Hepatocyte (in vitro differentiated cells): ENCODE data around the gene TIE1. TPM values are rescaled to one million over a fixed set of nuclear protein-coding genes. Genes with fewer than 3 reads are reported as not detected.

Source experiments
- DNase-seq: peaks from one replicate; pipeline ENCODE4 v3.0.0-alpha.2; 2016; ENCODE audit warnings: low spot score
- H2AFZ ChIP-seq: fragments of 200-600 bp; sonication (generic); 2 replicates; pipeline ENCODE4 v1.6.0; 2016; ENCODE audit warnings: antibody characterized with exemption, mild to moderate bottlenecking
- H3K27ac ChIP-seq: fragments of 200-600 bp; sonication (generic); 2 replicates; pipeline ENCODE4 v1.5.1; 2016; ENCODE audit warnings: mild to moderate bottlenecking
- H3K27me3 ChIP-seq: fragments of 200-600 bp; sonication (generic); 2 replicates; pipeline ENCODE4 v1.6.1; 2016
- H3K36me3 ChIP-seq: fragments of 200-600 bp; sonication (generic); replicated peaks from 2 replicates; pipeline ENCODE4 v1.5.1; 2016; ENCODE audit warnings: low read depth; ENCODE audit not compliant: insufficient read depth
- H3K4me1 ChIP-seq: fragments of 200-600 bp; sonication (generic); 2 replicates; pipeline ENCODE4 v1.5.1; 2016; ENCODE audit warnings: mild to moderate bottlenecking, moderate library complexity; ENCODE audit not compliant: insufficient read depth
- H3K4me2 ChIP-seq: fragments of 200-600 bp; sonication (generic); 2 replicates; pipeline ENCODE4 v1.6.0; 2016
- H3K4me3 ChIP-seq: fragments of 200-600 bp; sonication (generic); 2 replicates; pipeline ENCODE4 v1.5.1; 2016; ENCODE audit warnings: mild to moderate bottlenecking
- H3K79me2 ChIP-seq: fragments of 200-600 bp; sonication (generic); 2 replicates; pipeline ENCODE4 v1.6.0; 2017; ENCODE audit warnings: mild to moderate bottlenecking
- H3K9me2 ChIP-seq: fragments of 200-600 bp; sonication (generic); replicated peaks from 2 replicates; pipeline ENCODE4 v1.6.0; 2017; ENCODE audit warnings: mild to moderate bottlenecking; ENCODE audit not compliant: insufficient read depth
- H3K9me3 ChIP-seq: fragments of 200-600 bp; sonication (generic); 2 replicates; pipeline ENCODE4 v1.5.1; 2016; ENCODE audit warnings: low read depth, mild to moderate bottlenecking
- H4K20me1 ChIP-seq: fragments of 200-600 bp; sonication (generic); 2 replicates; pipeline ENCODE4 v1.6.0; 2016; ENCODE audit warnings: mild to moderate bottlenecking; ENCODE audit not compliant: insufficient read depth, poor library complexity, severe bottlenecking
- CTCF ChIP-seq: fragments of 200-600 bp; sonication (generic); IDR thresholded peaks from 2 replicates; pipeline ENCODE4 v1.5.1; 2016; ENCODE audit warnings: antibody characterized with exemption, mild to moderate bottlenecking; ENCODE audit not compliant: poor library complexity
- EZH2 ChIP-seq: fragments of 200-600 bp; sonication (generic); IDR thresholded peaks from 2 replicates; pipeline ENCODE4 v1.6.1; 2016; ENCODE audit warnings: antibody characterized with exemption, mild to moderate bottlenecking, borderline replicate concordance
- EZH2phosphoT487 ChIP-seq: fragments of 200-600 bp; sonication (generic); IDR thresholded peaks from one replicate; pipeline ENCODE4 v1.6.1; 2018; ENCODE audit warnings: antibody characterized with exemption, mild to moderate bottlenecking, low read depth, moderate library complexity; ENCODE audit not compliant: unreplicated experiment, severe bottlenecking
- WGBS: methylation state at CpG from one replicate; pipeline ENCODE4 v1.1.6; 2016; ENCODE audit warnings: low lambda C conversion rate; ENCODE audit errors: missing lambda C conversion rate; 5-methylcytosine and 5-hydroxymethylcytosine counted together
- polyA plus RNA-seq: library from polyadenylated mRNA; unstranded; fragments of >200 nt; fragmentation: Nextera tagmentation; extraction: Ambion mirVana; gene quantifications from 2 replicates; pipeline ENCODE4 v1.2.1, GENCODE V29; 2016
- total RNA-seq: library from RNA; depleted of rRNA; stranded (reverse); fragments of >200 nt; gene quantifications from 2 replicates; pipeline ENCODE4 v1.2.3, GENCODE V29; 2014

TIE1 gene
- total and polyA plus RNA-seq, 2 experiments from 2014 or later = 0.33 to 1.2 TPM

DNA sequence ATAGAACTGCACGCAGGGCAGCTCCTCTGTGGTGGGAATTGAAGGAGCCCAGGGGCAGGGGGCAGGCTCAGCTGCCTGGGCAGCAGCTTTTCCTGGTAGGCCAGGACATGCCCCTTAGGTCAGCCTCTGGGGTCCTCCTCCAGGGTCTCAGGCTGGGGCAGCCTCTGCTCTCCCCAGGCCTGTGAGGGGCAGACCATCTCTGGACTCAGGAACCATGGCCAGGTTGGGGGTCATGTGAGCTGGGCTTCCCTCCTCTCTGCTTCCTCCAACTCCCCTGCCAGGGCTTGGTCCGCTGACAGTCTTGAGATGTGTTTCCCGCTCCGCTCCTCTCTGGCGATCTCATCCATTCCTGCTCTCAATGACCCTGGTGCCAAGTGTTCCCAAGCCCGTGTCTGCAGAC is 21.1 kb upstream of the TIE1 start:
- H3K4me2 ChIP-seq = no peak overlapping the region
- 100% methylated on average over 6 of the region's 6 CpGs for WGBS
- peaks cover 15% of the 10 kb centered on the region for H3K4me1 ChIP-seq
- no peaks in the 10 kb centered on the region for H3K9me3 ChIP-seq
- no peak overlapping the region for H3K4me3 ChIP-seq
- H2AFZ ChIP-seq = no peak overlapping the region
- H4K20me1 ChIP-seq = no peaks in the 10 kb centered on the region
- H3K27me3 ChIP-seq = no peaks in the 10 kb centered on the region
- H3K36me3 ChIP-seq = no peaks in the 10 kb centered on the region
- no peak for DNase-seq
- peaks cover 24% of the 10 kb centered on the region for H3K79me2 ChIP-seq
- H3K27ac ChIP-seq = no peak overlapping the region
- TF ChIP-seq EZH2 (no peak), CTCF (no peak), EZH2phosphoT487 (no peak)
- no peaks in the 10 kb centered on the region for H3K9me2 ChIP-seq

DNA sequence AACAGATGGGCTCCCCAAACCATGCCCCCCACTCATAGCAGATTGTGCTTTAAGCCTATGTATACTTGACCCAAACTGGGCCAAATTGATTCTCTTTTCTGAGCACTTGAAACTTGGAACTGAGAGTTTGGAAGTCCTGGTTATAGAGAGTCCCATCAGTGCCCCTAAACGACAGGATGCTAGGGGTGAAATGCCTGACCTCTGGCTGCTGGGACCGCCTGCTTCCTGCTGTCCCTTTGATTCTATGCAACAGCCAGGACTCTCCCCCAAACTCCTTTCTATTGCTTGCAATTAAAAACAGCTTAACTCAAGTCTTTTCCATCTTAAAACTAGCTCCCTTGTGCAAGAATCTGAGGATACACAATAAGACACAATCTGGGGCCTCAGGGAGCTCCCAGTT is 20.1 kb upstream of the TIE1 start:
- Histone ChIP-seq H3K79me2 (peaks cover 24% of the 10 kb centered on the region), H3K27me3 (no peaks in the 10 kb centered on the region), H3K4me1 (peaks cover 15% of the 10 kb centered on the region), H3K4me3 (no peak overlapping the region), H3K9me2 (no peaks in the 10 kb centered on the region), H3K27ac (no peak overlapping the region), H3K36me3 (no peaks in the 10 kb centered on the region), H3K9me3 (no peaks in the 10 kb centered on the region), H2AFZ (no peak overlapping the region), H4K20me1 (no peaks in the 10 kb centered on the region), H3K4me2 (no peak overlapping the region)
- 83% methylated on average over 2 of the region's 2 CpGs for WGBS
- no peak for TF ChIP-seq EZH2phosphoT487
- no peak for TF ChIP-seq CTCF
- TF ChIP-seq EZH2 = no peak
- no peak for DNase-seq

- Histone ChIP-seq H3K9me3 (no peaks in the 10 kb centered on the region), H3K79me2 (peaks cover 24% of the 10 kb centered on the region), H3K36me3 (no peaks in the 10 kb centered on the region), H2AFZ (no peak overlapping the region), H3K4me1 (peaks cover 10% of the 10 kb centered on the region), H3K27me3 (no peaks in the 10 kb centered on the region), H4K20me1 (no peaks in the 10 kb centered on the region), H3K9me2 (no peaks in the 10 kb centered on the region), H3K4me2 (peak overlapping the region; percentile 85), H3K27ac (no peak overlapping the region), H3K4me3 (no peak overlapping the region)
- DNase-seq = no peak
- TF ChIP-seq EZH2phosphoT487 = no peak
- no peak for TF ChIP-seq EZH2
- TF ChIP-seq CTCF = no peak
- 90% methylated on average over 15 of the region's 15 CpGs for WGBS
These were observed 18.3 kb upstream of the TIE1 start for GRCh38 chr1:43282220-43283195.
